Fibroblast of gingiva (primary cell): ENCODE measurements around the gene FBXL15.

ENCODE experiments used
- DNase-seq: peaks from one replicate; pipeline ENCODE4 v3.0.0-alpha.2; 2011; ENCODE audit warnings: low read depth

FBXL15 gene, protein sequence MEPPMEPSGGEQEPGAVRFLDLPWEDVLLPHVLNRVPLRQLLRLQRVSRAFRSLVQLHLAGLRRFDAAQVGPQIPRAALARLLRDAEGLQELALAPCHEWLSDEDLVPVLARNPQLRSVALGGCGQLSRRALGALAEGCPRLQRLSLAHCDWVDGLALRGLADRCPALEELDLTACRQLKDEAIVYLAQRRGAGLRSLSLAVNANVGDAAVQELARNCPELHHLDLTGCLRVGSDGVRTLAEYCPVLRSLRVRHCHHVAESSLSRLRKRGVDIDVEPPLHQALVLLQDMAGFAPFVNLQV

DNA sequence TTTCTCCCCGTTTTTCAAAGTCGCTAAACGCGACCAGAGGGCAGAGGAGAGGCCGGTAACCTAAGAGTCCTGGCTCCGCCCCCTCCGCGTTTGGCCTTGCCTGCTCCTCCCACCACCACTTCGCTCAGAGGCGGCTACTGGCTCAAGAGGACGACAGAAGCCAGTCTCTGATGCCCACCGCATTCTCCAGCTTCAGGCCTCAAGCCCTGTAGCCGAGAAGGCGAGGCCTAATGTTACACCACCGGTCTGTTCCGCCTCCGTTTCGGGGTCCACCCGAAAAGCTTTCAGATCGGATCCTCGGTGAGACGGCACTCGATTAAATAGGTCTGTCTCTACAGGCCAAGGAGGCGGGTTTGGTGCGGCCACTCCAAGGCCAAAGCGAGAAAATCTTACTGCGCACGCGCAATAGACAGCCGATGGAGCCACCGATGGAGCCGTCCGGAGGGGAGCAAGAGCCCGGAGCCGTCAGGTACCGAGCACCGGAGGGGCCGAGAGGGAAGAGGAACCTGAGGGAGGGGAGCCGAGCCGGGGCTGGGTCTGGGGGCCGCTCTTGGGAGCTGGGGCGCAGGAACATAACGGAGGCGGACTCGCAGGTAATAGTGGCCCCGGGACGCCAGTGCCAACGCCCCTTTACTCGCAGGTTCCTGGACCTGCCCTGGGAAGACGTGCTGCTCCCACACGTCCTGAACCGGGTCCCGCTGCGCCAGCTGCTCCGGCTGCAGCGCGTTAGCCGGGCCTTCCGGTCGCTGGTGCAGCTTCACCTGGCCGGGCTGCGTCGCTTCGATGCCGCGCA is at the start of gene FBXL15:
Gene FBXL15 (plus strand): TSS at position 123 of the 793 bp plus-strand sequence. CDS start 294 bp downstream, at position 417.
- peak; percentile 95 for DNase-seq

DNA sequence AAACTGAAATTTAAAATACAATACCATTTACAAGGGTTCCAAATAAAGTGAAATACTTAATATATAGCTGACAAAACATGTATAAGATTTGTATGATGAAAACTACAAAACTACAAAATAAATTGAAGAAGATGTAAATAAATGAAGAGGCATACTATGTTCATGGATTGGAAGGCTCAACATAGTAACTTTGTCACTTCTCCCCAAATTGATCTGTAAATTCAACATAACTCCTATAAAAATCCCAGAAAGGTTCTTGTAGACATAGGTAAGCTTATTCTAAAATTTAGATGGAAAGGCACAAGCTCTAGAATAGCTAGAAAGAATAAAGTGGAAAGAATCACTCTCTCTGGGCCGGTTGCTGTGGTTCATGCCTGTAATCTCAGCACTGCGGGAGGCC is 49.3 kb upstream of the FBXL15 start:
- DNase-seq = no peak

DNA sequence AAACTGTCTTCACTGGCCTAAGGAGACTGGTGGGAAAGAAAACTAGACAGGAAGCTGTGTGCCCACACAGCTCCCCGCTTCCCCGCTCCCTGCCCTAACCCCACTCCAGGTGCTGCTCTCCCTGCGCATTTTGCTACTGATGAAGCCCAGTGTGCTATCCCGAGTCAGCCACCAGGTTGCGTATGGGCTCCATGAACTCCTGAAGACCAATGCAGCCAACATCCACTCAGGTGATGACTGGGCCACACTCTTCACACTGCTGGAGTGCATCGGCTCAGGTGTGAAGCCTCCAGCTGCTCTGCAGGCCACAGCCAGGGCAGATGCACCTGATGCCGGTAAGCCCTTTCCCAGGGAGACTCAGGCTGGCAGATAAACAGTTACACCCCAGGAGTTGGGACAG is 45.4 kb upstream of the FBXL15 start:
- no peak for DNase-seq

DNA sequence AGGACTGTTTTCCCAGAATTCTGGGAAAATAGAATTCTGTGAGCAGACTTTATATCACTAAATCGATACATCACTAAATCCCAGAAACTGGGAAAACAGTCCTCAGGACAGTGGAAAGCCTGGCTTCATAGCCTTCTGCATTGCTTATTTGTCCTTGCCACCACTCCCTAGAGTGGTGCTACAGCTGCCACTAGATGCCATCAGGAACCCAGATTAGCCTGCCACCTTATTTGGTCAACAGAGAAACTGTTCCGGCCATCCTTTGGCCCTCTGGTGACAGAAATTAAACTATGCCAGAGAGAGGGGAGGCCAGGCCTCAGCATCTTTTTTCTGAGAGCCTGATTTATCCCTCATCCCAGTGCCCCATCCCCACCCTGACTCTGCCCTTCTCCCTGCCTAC is 44.8 kb upstream of the FBXL15 start:
- no peak for DNase-seq

DNA sequence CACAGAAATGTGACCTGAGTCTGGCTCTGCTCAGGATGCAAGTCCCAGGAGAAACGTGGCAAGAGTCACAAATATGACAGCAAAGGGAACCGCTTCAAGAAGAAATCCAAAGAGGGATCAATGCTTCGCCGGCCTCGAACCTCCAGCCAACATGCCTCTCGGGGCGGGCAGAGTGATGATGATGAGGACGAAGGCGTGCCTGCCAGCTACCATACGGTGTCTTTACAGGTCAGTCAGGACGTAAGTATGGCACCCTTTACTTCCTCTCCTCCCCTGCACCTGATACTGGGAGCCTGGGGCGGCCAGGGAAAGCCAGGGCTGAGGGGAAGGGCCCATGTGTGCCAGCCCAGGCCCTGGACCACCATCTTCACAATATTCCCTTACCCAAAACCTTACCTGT is 43.7 kb upstream of the FBXL15 start:
- DNase-seq = no peak

DNA sequence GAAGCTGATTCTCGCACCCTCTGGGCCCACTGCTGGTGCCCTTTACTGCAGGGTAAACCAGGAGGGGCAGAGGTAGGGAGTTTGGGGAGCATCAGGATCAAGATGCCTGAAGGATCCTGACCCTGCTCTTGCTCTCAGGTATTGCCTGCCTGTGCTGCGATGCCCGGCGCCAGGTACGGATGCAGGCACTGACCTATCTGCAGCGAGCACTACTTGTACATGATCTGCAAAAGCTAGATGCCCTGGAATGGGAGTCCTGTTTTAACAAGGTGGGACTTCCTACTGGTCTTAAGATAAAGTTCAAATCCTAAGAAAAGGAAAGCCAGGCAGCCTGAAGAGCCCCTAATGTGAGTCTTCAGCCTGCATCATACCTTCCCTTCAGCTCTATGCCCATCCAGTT is 41.3 kb upstream of the FBXL15 start:
- DNase-seq = no peak

DNA sequence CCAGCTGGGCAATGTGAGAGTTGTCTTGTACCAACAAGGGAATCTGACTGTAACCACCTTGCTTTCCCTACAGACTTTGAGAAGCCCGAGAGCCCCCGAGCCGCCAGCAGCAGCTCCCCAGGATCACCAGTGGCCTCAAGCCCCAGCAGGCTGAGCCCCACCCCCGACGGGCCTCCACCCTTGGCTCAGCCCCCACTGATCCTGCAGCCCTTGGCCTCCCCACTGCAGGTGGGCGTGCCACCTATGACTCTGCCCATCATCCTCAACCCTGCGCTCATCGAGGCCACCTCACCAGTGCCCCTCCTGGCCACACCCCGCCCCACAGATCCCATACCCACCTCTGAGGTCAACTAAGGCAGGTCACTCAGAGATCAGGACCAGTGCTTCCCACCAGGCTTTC is 38.7 kb upstream of the FBXL15 start:
- DNase-seq = no peak

DNA sequence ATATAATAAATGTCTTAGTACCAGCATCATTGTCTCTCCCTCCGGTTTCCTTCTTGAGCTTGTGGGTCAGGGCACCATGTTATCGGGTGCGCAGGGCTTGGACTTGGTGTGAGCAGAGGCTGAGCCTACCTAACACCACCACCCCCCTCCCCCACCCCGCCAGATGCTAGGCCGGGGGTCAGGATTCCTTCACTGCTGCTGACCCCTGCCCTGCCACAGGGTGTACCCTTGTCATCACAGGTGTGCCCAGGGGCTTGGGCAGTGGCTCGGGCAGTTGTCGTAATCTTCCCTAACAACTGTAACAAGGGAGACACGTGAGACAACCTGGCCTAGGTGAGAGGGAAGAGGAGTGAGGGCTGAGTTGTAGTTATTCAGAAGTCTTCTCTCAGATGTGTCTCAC is 37.8 kb upstream of the FBXL15 start:
- no peak for DNase-seq

DNA sequence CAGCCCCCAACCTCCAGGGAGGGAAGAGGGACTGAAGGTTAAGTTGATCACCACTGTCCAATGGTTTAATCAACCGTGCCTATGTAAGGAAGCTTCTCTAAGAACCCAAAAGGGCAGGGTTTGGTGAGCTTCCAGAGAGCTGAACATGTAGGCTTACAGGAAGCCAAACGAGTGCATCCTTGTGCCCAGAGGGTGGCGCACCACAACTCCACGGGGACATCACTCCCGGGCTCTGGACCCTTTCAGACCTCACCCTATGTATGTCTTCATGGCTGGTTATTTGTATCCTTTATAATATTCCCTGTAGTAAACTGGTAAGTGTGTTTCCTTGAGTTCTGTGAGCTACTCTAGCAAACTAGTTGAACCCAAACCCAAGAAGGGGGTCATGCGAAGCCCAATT is 36.6 kb upstream of the FBXL15 start:
- DNase-seq = peak; percentile 34

DNA sequence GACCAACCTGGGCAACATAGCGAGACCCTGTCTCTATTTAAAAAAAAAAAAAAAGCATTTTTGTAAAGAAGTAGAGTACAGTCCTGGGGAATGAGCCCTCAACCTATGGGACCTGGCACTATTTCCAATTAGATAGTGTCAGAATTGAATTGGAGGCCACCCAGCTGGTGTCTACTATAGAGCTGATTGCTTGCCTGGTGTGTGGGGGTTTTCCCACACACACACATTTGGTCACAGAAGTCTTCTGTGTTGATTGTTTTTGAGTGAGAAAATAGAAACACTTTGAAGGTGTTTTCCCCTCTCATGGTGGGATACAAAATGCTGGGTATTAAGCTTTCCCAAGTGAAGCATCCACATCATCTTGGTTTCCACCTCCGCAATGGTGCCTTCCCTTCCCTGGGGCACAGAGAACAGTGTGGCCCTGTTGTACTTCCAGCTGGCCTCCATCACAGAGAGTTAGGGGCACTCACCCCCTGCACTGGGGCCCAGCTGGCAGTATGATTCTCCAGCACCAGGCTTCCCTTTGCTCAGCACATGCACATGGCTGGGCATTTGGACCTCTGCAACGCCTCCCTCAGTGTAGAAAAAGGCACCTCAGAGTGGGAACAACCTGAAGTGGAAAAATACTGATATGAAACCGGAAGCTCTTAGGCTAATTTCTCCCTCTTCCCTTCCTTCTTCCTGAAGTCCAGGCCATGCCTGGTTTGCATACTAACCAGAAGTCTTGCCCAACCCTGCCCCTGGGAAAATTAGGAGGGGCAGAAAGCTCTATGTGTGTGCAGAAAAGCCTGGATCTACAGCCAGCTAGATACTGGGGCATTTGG is 35.8 kb upstream of the FBXL15 start:
- peak; percentile 73 for DNase-seq

DNA sequence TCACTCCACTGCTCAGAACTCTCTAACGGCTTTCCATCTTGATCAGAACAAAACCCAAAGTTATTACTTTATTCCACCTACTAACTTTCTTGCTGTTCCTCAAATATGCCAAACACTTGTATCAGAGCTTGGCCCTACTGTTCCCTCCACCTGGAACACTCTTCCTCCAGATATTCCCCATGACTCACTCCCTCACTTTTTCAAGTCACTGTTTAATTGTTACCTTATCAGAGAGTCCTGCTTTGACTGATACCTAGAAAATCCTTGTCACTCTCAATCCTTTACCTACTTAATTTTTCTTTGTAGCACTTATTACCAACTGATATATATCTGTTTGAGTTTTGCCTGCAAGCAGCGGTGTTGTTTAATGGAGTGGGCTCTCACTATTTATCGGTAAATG is 30.7 kb upstream of the FBXL15 start:
- no peak for DNase-seq

DNA sequence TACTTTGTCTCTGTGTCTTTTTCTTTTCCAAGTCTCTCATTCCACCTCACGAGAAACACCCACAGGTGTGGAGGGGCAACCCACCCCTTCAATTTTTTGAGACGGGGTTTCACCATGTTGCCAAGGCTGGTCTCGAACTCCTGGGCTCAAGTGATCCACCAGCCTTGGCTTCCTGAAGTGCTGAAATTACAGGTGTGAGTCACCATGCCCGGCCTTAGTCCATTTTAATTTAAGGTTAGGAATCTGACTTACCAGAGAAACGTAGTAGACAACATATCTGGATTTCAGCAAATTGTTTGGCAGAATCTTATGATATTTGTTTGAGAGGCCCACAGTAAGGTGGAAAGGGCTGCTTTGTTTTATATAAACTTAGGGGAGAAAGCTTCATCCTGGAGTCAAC is 28.3 kb upstream of the FBXL15 start:
- no peak for DNase-seq

DNA sequence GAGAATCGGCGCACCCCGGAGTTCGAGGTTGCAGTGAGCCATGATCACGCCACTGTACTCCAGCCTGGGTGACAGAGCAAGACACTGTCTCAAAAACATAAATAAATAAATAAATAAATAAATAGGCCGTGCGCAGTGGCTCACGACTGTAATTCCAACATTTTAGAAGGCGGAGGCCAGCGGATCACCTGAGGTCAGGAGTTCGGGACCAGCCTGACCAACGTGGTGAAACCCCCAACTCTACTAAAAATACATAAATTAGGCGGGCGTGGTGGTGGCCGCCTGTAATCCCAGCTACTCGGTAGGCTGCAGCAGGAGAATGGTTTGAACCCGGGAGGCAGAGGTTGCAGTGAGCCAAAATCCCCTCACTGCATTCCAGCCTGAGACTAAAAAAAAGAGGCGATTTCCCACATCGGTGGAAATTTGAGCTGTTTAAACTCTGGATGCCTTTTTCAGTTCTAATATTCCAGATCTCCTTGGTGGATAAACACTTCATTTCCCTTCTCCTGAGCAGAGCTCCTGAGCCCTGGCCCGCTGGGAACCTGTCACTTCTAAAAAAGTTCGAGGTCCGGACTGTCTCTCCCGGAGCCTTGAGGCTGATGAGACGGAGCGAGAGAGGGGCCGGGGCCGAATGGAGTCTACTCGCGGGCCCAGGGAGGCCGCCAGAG is 27.1 kb upstream of the FBXL15 start:
- DNase-seq = no peak

DNA sequence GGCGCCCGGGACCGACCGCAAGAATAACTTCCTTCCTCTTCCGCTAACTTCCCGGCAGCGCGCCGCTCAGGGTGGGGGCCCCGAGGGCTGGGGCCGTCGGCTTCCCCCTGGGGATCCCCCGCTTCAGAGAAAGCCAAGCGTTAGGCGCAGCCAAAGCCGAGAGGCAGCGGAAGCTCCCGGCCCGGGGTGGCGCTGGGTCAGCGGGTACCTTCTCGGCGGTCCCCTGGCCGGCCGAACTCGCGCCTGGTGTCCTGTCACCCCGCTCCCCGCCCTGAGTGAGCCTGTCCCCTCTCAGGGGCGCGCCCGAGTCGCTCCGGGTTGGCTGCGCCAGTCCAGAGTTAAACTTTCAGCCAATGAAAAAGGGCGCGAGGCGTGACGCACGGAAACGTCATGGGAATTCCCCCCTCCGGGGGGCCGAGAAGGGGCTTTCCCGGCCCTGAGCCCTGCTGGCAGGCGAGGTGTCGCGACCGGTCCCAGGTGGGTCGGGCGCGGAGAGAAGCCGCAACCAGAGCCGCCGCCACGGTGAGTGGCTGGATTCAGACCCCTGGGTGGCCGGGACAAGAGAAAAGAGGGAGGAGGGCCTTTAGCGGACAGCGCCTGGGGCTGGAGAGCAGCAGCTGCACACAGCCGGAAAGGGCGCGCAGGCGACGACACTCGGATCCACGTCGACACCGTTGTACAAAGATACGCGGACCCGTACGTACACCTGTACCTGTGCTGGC is 26.4 kb upstream of the FBXL15 start:
- peak; percentile 93 for DNase-seq

DNA sequence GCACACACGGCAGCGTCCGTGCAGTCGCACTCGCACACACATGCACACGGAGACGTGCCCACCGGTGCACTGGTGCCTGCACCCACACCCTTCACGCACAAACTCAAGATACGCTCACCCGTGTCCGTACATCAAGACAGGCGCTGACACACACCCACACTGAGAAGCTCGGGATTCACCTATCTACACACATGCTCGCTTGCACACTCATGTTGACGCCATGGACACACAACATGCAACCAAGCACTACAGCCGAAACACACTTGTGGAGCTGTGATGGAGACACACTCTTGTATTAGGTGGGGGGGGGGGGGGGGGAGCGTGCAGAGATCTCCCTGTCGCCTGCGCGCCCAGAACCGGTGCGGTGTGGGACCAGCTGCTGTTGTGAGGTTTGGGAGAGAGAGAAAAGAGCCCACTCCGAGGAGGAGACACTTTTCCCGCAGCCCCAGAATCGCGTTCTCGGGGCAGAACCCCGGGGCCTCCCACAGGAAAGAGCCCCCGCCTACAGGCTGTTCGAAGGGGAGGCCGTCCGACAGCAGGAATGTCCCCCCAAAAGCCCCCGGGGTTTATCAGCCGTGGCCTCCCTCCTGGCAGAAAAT is 25.7 kb upstream of the FBXL15 start:
- no peak for DNase-seq

DNA sequence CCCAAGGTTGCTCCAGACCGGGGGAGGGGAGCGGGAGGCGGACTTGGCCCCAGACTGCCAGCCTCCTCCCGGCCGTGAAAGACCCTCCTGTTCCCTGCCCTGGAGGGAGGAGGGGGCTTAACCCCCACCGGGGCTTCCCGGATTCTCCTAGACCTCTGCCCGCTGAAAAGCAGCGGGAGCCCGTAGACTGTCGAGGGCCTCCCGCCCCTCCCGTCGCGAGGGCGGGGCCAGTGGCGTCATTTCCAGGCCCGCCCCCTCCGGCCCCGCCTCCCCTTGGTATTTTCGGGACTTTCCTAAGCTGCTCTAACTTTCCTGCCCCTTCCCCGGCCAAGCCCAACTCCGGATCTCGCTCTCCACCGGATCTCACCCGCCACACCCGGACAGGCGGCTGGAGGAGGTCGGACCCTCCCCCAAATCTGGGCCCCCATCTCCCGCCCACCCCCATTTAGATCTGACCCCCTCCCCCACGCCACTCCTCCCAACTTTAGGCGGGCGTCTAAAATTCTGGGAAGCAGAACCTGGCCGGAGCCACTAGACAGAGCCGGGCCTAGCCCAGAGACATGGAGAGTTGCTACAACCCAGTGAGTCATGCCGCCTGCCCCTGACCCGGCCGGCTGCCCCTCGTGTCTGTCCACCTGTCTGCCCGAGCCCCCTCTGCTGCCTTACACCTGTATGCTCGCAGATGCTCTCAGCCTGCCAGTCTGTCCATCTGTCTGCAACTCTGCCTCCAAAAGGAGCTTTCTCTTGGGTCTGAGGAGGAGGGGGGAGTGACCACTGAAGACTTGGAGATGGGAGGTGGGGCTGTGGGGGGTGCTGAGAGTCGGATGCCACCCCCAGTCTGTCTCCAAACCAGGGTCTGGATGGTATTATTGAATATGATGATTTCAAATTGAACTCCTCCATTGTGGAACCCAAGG is 25.0 kb upstream of the FBXL15 start, which contains the start of gene NFKB2:
Gene NFKB2 (plus strand): TSS at position 306 of the 917 bp plus-strand sequence. CDS start 255 bp downstream, at position 561.
- peak; percentile 80 for DNase-seq

DNA sequence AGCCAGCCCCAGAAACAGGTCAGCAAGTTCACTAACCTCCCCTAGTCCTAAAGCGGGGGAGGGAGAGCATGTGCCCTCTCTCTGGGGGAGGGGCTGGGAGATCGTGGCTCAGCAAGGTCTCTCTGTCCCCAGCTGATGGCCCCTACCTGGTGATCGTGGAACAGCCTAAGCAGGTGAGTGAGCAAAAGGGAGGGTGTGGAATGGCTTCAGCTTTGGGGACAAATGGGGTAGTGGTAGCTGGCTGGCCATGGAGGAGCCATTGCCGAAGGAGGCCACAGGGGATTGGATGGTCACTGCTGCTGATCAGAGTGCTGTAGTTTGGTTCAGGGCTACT is 24.4 kb upstream of the FBXL15 start:
- no peak for DNase-seq

DNA sequence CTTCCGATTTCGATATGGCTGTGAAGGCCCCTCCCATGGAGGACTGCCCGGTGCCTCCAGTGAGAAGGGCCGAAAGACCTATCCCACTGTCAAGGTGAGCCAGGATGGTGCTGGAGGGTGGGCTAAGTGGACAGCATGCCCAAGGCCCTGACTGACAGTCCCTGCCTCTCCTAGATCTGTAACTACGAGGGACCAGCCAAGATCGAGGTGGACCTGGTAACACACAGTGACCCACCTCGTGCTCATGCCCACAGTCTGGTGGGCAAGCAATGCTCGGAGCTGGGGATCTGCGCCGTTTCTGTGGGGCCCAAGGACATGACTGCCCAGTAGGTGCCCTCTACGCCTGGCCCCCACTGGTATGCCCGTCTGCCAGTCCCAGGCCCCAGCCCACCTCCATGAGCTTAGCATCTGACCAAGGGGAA is 23.9 kb upstream of the FBXL15 start:
- DNase-seq = no peak

DNA sequence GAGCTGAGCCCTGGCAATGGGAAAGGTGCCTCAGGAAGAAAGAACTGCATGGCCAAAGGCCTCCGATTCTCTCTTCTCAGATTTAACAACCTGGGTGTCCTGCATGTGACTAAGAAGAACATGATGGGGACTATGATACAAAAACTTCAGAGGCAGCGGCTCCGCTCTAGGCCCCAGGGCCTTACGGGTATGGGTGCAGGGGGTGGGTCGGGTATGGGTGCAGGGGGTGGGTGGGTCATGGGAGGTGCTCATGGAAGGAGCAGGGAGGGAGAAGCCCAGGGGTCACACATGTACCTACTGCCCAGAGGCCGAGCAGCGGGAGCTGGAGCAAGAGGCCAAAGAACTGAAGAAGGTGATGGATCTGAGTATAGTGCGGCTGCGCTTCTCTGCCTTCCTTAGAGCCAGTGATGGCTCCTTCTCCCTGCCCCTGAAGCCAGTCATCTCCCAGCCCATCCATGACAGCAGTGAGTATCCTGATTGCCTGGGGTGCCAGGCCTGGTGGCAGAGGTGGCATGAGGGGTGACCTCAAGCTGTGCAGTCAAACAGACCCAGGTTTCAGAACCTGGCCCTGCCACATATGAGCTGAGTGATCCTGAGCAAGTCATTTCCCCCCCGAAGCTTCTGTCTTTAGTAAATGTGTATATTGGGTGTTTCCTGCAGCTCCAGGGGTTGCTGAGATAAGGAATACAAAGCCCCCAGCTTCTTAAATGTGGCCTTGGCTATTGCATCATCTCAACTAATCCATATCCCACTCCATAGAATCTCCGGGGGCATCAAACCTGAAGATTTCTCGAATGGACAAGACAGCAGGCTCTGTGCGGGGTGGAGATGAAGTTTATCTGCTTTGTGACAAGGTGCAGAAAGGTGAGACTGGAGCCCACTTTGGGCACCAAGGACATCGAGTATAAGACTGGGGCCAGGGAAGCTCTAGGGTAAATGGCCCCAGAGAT is 23.1 kb upstream of the FBXL15 start:
- DNase-seq = no peak
